GM21381 (cell line): ENCODE measurements around the gene FOLR1.

Experiments
- ATAC-seq: cut with Tn5 transposase; IDR thresholded peaks from one replicate; pipeline ENCODE4 v1.9.1; 2021; ENCODE audit warnings: mild to moderate bottlenecking, moderate library complexity; ENCODE audit not compliant: unreplicated experiment

Gene FOLR1

DNA sequence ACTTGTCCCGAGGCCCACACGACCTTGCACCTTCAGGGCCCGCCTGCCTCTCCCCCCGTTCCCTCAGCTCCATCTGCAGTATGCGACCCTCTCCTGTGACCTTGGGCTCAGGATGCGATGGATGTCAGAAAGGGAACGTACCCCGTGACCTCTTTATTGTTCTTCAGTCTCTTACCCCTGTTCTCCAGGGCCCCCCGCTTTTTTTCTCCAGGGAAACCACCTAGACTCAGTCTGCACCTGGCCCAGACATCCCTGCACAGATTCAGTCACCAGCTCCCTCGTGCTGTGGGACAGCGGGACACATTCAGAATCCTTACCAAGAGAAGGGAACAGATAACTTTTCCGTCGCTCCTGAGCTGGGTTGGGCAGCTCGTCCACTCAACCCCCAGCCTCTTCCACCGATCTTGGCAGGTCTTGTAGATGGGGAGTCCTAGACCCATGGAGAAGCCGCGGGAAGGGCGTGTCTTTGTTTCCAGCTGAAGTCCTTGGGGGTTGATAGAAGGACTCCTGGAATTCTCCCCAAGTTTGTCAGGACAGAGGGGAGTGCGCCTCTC, 53.4 kb downstream of the FOLR1 start:
- no peak for ATAC-seq
